Colonic mucosa (tissue), 4 donors: ENCODE measurements around the gene EVA1A. TPM values are rescaled to one million over a fixed set of nuclear protein-coding genes. Genes with fewer than 3 reads are reported as not detected.

Experiments used
- DNase-seq: peaks from one replicate; pipeline ENCODE4 v3.0.0-alpha.2; 2020
- H3K27ac ChIP-seq: fragments of 200-600 bp; one replicate; pipeline ENCODE4 v1.8.0; 2021
- H3K27me3 ChIP-seq: fragments of 200-600 bp; one replicate; pipeline ENCODE4 v1.8.0; 2021
- H3K36me3 ChIP-seq: fragments of 200-600 bp; one replicate; pipeline ENCODE4 v1.8.0; 2021
- H3K4me1 ChIP-seq: fragments of 200-600 bp; one replicate; pipeline ENCODE4 v1.8.0; 2021; ENCODE audit warnings: mild to moderate bottlenecking
- H3K4me3 ChIP-seq: fragments of 200-600 bp; one replicate; pipeline ENCODE4 v1.8.0; 2021
- H3K9ac ChIP-seq, 2 donors: one replicate each; pipeline ENCODE4 v1.7.0; 2013; ENCODE audit warnings: control low read depth in 2 of 2, low read depth in 2 of 2, low read length in 2 of 2
- H3K9me3 ChIP-seq: fragments of 200-600 bp; one replicate; pipeline ENCODE4 v1.8.0; 2021
- CTCF ChIP-seq: fragments of 200-600 bp; IDR thresholded peaks from one replicate; pipeline ENCODE4 v1.8.0; 2022; ENCODE audit warnings: antibody characterized with exemption, mild to moderate bottlenecking
- intact Hi-C: fragments of 100-400 bp; cut with DNase I; formaldehyde crosslinking; loops from one replicate; pipeline ENCODE4 v1.14.1; 2022
- total RNA-seq, 2 donors: library from RNA; stranded (reverse); fragmentation: NEBNext Ultra II Directional in 1 of 2; extraction: Animal tissue kit (Norgen Biotek cat#: 25700) in 1 of 2; gene quantifications; one replicate each; pipeline ENCODE4 v1.2.1, GENCODE V29; 2021
- donor health status: healthy.
- donor health status: DM: no; HTN: no; CAD: no.
- donor health status: DM: no; HTN: no; CAD: no.

Gene EVA1A
- total RNA-seq, 2 donors from 2014 or later, result 0.25 to 0.77 TPM

- no peaks in the 10 kb centered on the region for H3K9me3 ChIP-seq
- no peak for TF ChIP-seq CTCF
Measured at GRCh38 chr2:75595541-75596395, 35.0 kb upstream of the EVA1A start.

GRCh38 chr2:75594596-75594995 is 33.9 kb upstream of the EVA1A start:
- H3K36me3 ChIP-seq, result no peaks in the 10 kb centered on the region
- no peaks in the 10 kb centered on the region for H3K9me3 ChIP-seq
- H3K27me3 ChIP-seq, result no peaks in the 10 kb centered on the region
- H3K27ac ChIP-seq, result no peak overlapping the region
- H3K9ac ChIP-seq, result no peak overlapping the region
- intact Hi-C loops, result no loop called here
- no peak for TF ChIP-seq CTCF
- H3K4me3 ChIP-seq, result no peak overlapping the region
- no peak for DNase-seq
- H3K4me1 ChIP-seq, result no peaks in the 10 kb centered on the region

More at GRCh38 chr2:75595541-75596395, 35.0 kb upstream of the EVA1A start:
- H3K4me1 ChIP-seq, result no peaks in the 10 kb centered on the region
- no peaks in the 10 kb centered on the region for H3K36me3 ChIP-seq
- intact Hi-C loops, result no loop called here
- H3K27ac ChIP-seq, result no peak overlapping the region
- no peak overlapping the region for H3K4me3 ChIP-seq
- DNase-seq, result no peak
- no peaks in the 10 kb centered on the region for H3K27me3 ChIP-seq
- H3K9ac ChIP-seq, result no peak overlapping the region

- Histone ChIP-seq H3K4me1 (no peaks in the 10 kb centered on the region), H3K27me3 (no peaks in the 10 kb centered on the region)
Measured at GRCh38 chr2:75592888-75593287, 32.1 kb upstream of the EVA1A start.

GRCh38 chr2:75592030-75592429 is 31.3 kb upstream of the EVA1A start:
- Histone ChIP-seq H3K4me1 (no peaks in the 10 kb centered on the region), H3K27ac (no peak overlapping the region)
- no peak for DNase-seq

More at GRCh38 chr2:75592888-75593287, 32.1 kb upstream of the EVA1A start:
- no peak for DNase-seq
- Histone ChIP-seq H3K4me3 (no peak overlapping the region), H3K27ac (no peak overlapping the region), H3K9ac (no peak overlapping the region), H3K9me3 (no peaks in the 10 kb centered on the region), H3K36me3 (no peaks in the 10 kb centered on the region)
- intact Hi-C loops, result no loop called here
- TF ChIP-seq CTCF, result no peak

More at GRCh38 chr2:75592030-75592429, 31.3 kb upstream of the EVA1A start:
- Histone ChIP-seq H3K4me3 (no peak overlapping the region), H3K36me3 (no peaks in the 10 kb centered on the region), H3K27me3 (no peaks in the 10 kb centered on the region), H3K9ac (no peak overlapping the region), H3K9me3 (no peaks in the 10 kb centered on the region)
- no peak for TF ChIP-seq CTCF
- intact Hi-C loops, result no loop called here
